Natural killer cell (primary cell): ENCODE data around the gene ACVR1C. TPM values are rescaled to one million over a fixed set of nuclear protein-coding genes. Genes with fewer than 3 reads are reported as not detected.
"Not testable (repeated sequence)": the region's sequence is repeated elsewhere in the genome, so short reads cannot be mapped to it uniquely, and the experiment has no call there.

Source experiments
- ATAC-seq, 3 donors: fragments of 150-1000 bp in 2 of 3; fragments of 200-7000 bp in 1 of 3; cut with Tn5 transposase; 1 replicate in 1 of 3; 2 replicates in 2 of 3; pipeline ENCODE4 v1.10.0; 2021; ENCODE audit warnings: mild to moderate bottlenecking in 2 of 3, moderate library complexity in 2 of 3
- DNase-seq, 2 donors: peaks; one replicate each; pipeline versions ENCODE4 v3.0.0 to v3.0.0-alpha.2; 2013 to 2021; ENCODE audit warnings: mixed read lengths in 1 of 2
- H3K27ac ChIP-seq: one replicate; pipeline ENCODE4 v1.5.1; 2013; ENCODE audit warnings: mild to moderate bottlenecking, low read length
- H3K27me3 ChIP-seq: one replicate; pipeline ENCODE4 v1.6.1; 2013; ENCODE audit warnings: low read length; ENCODE audit not compliant: control insufficient read depth, insufficient read depth
- H3K36me3 ChIP-seq: one replicate; pipeline ENCODE4 v1.6.1; 2013; ENCODE audit warnings: low read length; ENCODE audit not compliant: control insufficient read depth, insufficient read depth
- H3K4me1 ChIP-seq: one replicate; pipeline ENCODE4 v1.6.1; 2013; ENCODE audit warnings: low read length; ENCODE audit not compliant: control insufficient read depth, insufficient read depth
- H3K4me3 ChIP-seq: one replicate; pipeline ENCODE4 v1.5.1; 2013; ENCODE audit warnings: low read length
- H3K9me3 ChIP-seq: one replicate; pipeline ENCODE4 v1.6.1; 2013; ENCODE audit warnings: low read length; ENCODE audit not compliant: control insufficient read depth, insufficient read depth
- H3K27ac Mint-ChIP-seq, 2 donors: one replicate each; pipeline ENCODE4 v1.8.0; 2022; ENCODE audit warnings: mild to moderate bottlenecking in 2 of 2, mixed read lengths in 2 of 2, moderate library complexity in 1 of 2
- H3K27me3 Mint-ChIP-seq, 2 donors: one replicate each; pipeline ENCODE4 v1.8.0; 2022; ENCODE audit warnings: low read depth in 2 of 2, mixed read lengths in 2 of 2
- H3K36me3 Mint-ChIP-seq: one replicate; pipeline ENCODE4 v1.8.0; 2022; ENCODE audit warnings: mixed read lengths
- H3K4me1 Mint-ChIP-seq, 2 donors: one replicate each; pipeline ENCODE4 v1.8.0; 2022; ENCODE audit warnings: mixed read lengths in 2 of 2
- H3K4me3 Mint-ChIP-seq: one replicate; pipeline ENCODE4 v1.8.0; 2022; ENCODE audit warnings: mild to moderate bottlenecking, moderate library complexity, mixed read lengths
- H3K9me3 Mint-ChIP-seq, 2 donors: one replicate each; pipeline ENCODE4 v1.8.0; 2022; ENCODE audit warnings: mixed read lengths in 2 of 2
- CTCF ChIP-seq: fragments of 200-600 bp; IDR thresholded peaks from one replicate; pipeline ENCODE4 v1.8.0; 2022; ENCODE audit warnings: antibody characterized with exemption
- WGBS: methylation state at CpG from one replicate; pipeline ENCODE4 v1.1.7; 2013; ENCODE audit warnings: missing lambda C conversion rate; ENCODE audit not compliant: insufficient coverage; 5-methylcytosine and 5-hydroxymethylcytosine counted together
- intact Hi-C: fragments of 100-400 bp; cut with micrococcal nuclease; formaldehyde crosslinking; loops from one replicate; pipeline ENCODE4 v1.14.2; 2022
- total RNA-seq, 4 donors: library from RNA; stranded (reverse); fragments of 120-200 nt in 1 of 4; gene quantifications; one replicate each; pipeline versions ENCODE4 v1.2.3 to v1.2.4, GENCODE V29; 2013 to 2022

Gene ACVR1C
- total RNA-seq, 3 donors from 2014 or later (not counting 1 experiment from before 2014, with no cell fraction given): 0.05 to 0.45 (median 0.19) TPM

GRCh38 chr2:157526070-157526469 is 102.6 kb downstream of the ACVR1C start:
- no peak for TF ChIP-seq CTCF
- WGBS: 90% methylated on average over 1 of the region's 2 CpGs
- Histone ChIP-seq H3K4me3 (no peak overlapping the region), H3K27ac (no peak overlapping the region), H3K9me3 (no peaks in the 10 kb centered on the region), H3K27me3 (no peaks in the 10 kb centered on the region), H3K4me1 (no peaks in the 10 kb centered on the region), H3K36me3 (no peaks in the 10 kb centered on the region)
- intact Hi-C loops: no loop called here
- ATAC-seq: no peak
- Mint-ChIP-seq H3K4me3 (no peak overlapping the region), H3K36me3 (no peaks in the 10 kb centered on the region), H3K27me3 (peaks cover 9 to 35% of the 10 kb centered on the region in 2 donors), H3K27ac (no peak overlapping the region), H3K9me3 (no peaks in the 10 kb centered on the region), H3K4me1 (no peaks in the 10 kb centered on the region)
- no peak for DNase-seq

- no peak overlapping the region for H3K4me3 Mint-ChIP-seq
- TF ChIP-seq CTCF: no peak
- Histone ChIP-seq H3K4me1 (no peaks in the 10 kb centered on the region), H3K9me3 (no peaks in the 10 kb centered on the region), H3K4me3 (no peak overlapping the region), H3K27me3 (no peaks in the 10 kb centered on the region), H3K27ac (no peak overlapping the region), H3K36me3 (no peaks in the 10 kb centered on the region)
- DNase-seq (no peak), ATAC-seq (no peak)
- intact Hi-C loops: no loop called here
- H3K4me1 Mint-ChIP-seq: no peaks in the 10 kb centered on the region
- 52% methylated on average over 2 of the region's 4 CpGs for WGBS
- no peaks in the 10 kb centered on the region for H3K9me3 Mint-ChIP-seq
- H3K36me3 Mint-ChIP-seq: no peaks in the 10 kb centered on the region
- H3K27me3 Mint-ChIP-seq: peaks cover 6 to 25% of the 10 kb centered on the region in 2 donors
- H3K27ac Mint-ChIP-seq: no peak overlapping the region
Observed at GRCh38 chr2:157523270-157524247, 105.1 kb downstream of the ACVR1C start.

GRCh38 chr2:157514966-157515365 is 113.7 kb downstream of the ACVR1C start:
- ATAC-seq, DNase-seq, H3K9me3 ChIP-seq, H3K27ac ChIP-seq, H3K27ac Mint-ChIP-seq, H3K36me3 ChIP-seq, intact Hi-C loops, H3K9me3 Mint-ChIP-seq, H3K4me3 Mint-ChIP-seq, H3K36me3 Mint-ChIP-seq, H3K4me3 ChIP-seq, H3K27me3 ChIP-seq, H3K4me1 Mint-ChIP-seq, H3K4me1 ChIP-seq: not testable (repeated sequence)
- H3K27me3 Mint-ChIP-seq: peaks cover 13 to 35% of the 10 kb centered on the region in 2 donors
- 95% methylated on average over 11 of the region's 15 CpGs for WGBS

GRCh38 chr2:157509744-157510143 is 118.9 kb downstream of the ACVR1C start:
- Histone ChIP-seq H3K9me3 (no peaks in the 10 kb centered on the region), H3K27ac (no peak overlapping the region), H3K27me3 (peaks cover 2% of the 10 kb centered on the region), H3K4me1 (no peaks in the 10 kb centered on the region), H3K4me3 (no peak overlapping the region), H3K36me3 (no peaks in the 10 kb centered on the region)
- Mint-ChIP-seq H3K4me1 (peaks cover 0 to 5% of the 10 kb centered on the region in 2 donors), H3K27ac (no peak overlapping the region), H3K4me3 (no peak overlapping the region), H3K36me3 (peaks cover 6% of the 10 kb centered on the region), H3K27me3 (peaks cover 18 to 54% of the 10 kb centered on the region in 2 donors), H3K9me3 (no peaks in the 10 kb centered on the region)
- TF ChIP-seq CTCF: no peak
- intact Hi-C loops: no loop called here
- ATAC-seq (no peak), DNase-seq (peak in 1 of 2 donors; percentile 9)
- WGBS: 63% methylated on average over 1 of the region's 2 CpGs
